Cardiac fibroblast (primary cell): ENCODE data around the gene BCAS2.
A peak's percentile ranks its signal among the peaks of the same experiment; 100 is the strongest.

Experiments
- DNase-seq, 2 donors: peaks; one replicate each; pipeline versions ENCODE4 v3.0.0 to v3.0.0-alpha.2; 2010; ENCODE audit warnings: low read depth in 2 of 2
- H3K4me3 ChIP-seq, 2 donors: replicated peaks in 1 of 2; 1 replicate in 1 of 2; 2 replicates in 1 of 2; pipeline ENCODE4 v1.5.1; 2011; ENCODE audit warnings: low read depth in 2 of 2, low read length in 2 of 2, mild to moderate bottlenecking in 2 of 2, moderate library complexity in 1 of 2
- TF ChIP-seq, protein P1 (sequence below): IDR thresholded peaks from one replicate; pipeline ENCODE4 v1.5.1; 2011; ENCODE audit warnings: low read depth, mild to moderate bottlenecking, low read length, inconsistent platforms

Gene BCAS2

DNA sequence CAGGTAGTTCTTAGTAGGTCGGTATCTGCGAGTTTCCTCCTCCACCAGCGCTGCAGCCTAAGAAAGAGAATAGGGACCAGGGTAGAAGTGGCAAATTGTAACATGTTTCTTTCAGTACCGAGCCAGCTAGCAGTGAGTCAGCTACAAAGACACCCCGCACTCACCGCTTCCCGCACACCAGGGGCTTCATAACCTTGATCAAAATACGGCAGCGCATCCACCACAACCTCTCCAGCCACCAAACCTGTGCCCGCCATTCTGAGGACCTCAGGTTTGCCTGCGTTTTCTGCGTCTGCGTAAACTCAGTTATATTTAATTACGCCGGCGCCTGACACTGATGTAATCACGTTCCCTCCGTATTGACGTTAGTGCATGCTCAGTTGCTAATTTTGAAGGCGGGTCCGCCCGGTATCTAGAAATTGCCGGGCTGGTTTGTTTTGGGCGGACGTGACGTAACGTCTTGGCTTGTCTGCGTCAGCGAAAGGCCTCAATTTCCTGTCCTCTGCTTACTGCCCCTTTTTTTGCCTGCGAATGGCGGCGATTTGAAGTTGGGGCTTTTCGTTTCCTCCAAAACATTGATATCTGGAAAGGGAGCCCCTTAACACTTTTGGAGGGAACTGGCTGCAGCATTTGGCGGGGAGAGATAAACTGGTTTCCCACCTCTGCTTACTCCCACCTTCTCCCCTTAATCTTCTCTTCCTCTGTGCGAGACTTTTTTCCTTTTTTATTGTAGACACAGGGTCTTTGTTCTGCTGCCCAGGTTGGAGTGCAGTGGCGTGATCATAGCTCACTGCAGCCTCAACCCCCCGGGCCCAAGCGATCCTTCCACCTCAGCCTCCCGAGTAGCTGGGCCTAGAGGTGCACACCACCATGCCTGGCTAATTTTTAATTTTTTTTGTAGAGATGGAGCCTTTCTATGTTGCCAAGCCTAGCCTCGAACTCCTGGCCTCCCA lies at the start of gene BCAS2:
BCAS2 (minus strand) TSS at position 281 of the 953 bp plus-strand sequence; CDS start at position 257, 24 bp downstream.
- TF ChIP-seq, protein P1, sequence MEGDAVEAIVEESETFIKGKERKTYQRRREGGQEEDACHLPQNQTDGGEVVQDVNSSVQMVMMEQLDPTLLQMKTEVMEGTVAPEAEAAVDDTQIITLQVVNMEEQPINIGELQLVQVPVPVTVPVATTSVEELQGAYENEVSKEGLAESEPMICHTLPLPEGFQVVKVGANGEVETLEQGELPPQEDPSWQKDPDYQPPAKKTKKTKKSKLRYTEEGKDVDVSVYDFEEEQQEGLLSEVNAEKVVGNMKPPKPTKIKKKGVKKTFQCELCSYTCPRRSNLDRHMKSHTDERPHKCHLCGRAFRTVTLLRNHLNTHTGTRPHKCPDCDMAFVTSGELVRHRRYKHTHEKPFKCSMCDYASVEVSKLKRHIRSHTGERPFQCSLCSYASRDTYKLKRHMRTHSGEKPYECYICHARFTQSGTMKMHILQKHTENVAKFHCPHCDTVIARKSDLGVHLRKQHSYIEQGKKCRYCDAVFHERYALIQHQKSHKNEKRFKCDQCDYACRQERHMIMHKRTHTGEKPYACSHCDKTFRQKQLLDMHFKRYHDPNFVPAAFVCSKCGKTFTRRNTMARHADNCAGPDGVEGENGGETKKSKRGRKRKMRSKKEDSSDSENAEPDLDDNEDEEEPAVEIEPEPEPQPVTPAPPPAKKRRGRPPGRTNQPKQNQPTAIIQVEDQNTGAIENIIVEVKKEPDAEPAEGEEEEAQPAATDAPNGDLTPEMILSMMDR = no peak
- peak within 1 kb of the TSS; percentile 69 to 73 for H3K4me3 ChIP-seq
- DNase-seq = peak; percentile 99

DNA sequence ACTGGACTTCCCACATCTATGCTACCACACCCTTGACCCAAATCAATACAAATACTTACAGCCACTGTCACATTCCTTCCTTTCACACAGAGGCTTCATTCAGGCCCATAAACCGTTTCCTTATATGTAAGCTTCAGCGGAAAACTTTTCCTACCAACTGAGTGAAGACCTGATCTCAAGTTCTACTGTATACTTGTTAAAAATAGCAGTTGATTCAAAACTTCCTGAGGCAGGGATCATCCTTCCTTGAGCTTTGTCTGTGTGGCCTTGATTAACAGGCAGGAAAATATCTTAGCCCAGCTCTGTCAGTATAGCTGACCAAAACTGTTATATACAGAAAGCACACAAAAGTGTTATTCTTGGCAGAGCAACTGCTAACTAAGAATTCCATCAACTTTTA lies 45.7 kb upstream of the BCAS2 start:
- TF ChIP-seq, protein P1 = no peak
- no peak for DNase-seq
- no peak overlapping the region for H3K4me3 ChIP-seq

DNA sequence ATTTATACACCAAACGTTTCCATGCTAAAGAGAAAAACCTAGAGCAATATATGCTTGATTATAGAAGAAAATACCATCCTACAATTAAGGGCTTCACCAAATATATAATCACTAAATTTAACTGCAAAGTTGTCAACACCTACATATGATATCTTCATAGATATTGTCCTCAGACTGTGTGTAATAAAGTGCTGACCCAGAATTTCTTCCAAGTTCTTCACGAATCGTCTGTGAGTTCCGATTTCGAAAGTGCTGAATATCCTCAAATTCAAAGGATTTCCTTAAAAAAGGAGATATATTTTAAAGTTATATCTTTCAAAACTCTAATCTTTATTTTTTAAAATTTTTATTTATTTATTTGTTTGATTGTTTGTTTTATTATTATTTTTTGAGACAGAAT lies 41.9 kb upstream of the BCAS2 start:
- H3K4me3 ChIP-seq = no peak overlapping the region
- DNase-seq = no peak
- TF ChIP-seq, protein P1 = no peak

DNA sequence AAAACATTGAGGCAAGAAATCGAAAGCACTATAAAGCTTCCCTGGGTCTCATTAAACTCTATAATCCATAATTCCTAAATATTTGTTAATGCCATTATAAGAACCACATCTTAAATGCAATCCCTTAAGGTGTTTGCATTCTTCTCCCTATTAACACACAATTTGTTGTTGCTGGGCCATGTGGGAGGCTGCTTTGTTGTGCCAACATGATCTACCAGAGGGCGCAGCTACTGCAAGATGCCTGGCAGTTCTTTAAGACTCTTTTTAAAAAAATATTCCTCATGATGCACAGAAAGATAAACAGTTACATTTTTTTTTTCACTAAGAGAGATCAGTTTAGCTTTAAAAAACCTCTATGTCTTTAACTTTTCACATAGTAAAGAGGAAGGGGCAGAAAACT lies 39.0 kb upstream of the BCAS2 start:
- TF ChIP-seq, protein P1 = no peak
- no peak for DNase-seq

DNA sequence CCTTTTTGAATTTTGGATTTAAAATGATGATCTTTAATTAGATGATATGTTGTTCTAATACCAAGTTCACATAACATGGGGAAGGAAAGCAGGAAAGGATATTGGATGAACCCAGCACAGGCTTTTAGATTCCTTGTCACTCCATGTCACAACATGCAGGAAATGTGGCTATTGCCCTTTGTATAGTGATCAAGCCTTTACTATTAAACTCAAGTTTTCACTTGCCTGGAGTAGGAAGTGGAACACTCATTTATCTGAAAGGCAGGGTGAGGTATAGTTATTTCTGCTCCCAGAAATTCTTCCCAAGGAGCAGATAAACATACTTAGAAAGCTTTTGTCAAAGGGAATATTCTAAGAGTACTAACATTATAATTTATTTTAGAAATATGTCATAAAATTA lies 37.2 kb upstream of the BCAS2 start:
- DNase-seq = no peak
- no peak overlapping the region for H3K4me3 ChIP-seq
- TF ChIP-seq, protein P1 = no peak

More for the DNA sequence above, 39.0 kb upstream of the BCAS2 start:
- no peak overlapping the region for H3K4me3 ChIP-seq

DNA sequence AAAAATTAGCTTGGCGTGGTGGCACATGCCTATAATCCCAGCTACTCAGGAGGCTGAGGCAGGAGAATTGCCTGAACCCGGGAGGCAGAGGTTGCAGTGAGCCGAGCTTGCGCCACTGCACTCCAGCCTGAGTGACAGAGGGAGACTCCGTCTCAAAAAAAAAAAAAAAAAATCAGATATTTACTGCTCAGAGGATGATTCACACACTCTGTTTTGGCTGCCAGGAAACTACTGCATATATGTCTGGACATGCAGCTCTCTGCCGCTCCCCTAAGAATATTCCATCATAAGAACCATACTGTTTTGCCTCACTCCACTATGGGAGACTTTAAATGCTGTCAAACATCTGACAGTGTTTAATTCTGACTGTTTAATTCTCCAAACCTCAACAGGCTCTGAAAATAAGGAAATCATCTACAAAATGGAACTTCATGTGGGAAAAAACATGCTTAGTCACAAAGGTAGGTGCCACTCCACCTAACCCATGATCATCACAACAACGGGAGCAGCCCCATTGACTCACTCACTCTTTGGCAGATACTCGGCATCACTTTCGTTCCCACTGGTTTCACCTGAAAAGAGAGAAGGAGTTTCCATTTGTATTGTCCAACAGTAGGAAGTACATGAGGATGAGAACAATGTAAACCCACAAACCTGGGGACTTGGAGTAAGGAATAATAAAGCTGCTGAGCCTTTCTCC lies 29.3 kb upstream of the BCAS2 start:
- TF ChIP-seq, protein P1 = no peak
- peak; percentile 53 to 70 for DNase-seq
- no peak overlapping the region for H3K4me3 ChIP-seq
